Activated CD4-positive, alpha-beta memory T cell treated with anti-CD3 and anti-CD28 coated beads, Interleukin-2, amount 10 ng/mL, durations not matched to agents 7 days and 5 days (primary cell): Measurements from ENCODE around the gene ZNF831. TPM values are rescaled to one million over a fixed set of nuclear protein-coding genes. Genes with fewer than 3 reads are reported as not detected.

ENCODE experiments used
- CTCF ChIA-PET: fragments of 350-600 bp; sonication (Branson Sonifier 250); formaldehyde crosslinking; loops from one replicate; lab custom pipeline; 2021; ENCODE audit warnings: antibody characterized with exemption, inconsistent platforms; lab: Charles Lee
- POLR2A ChIA-PET: fragments of 350-600 bp; sonication (Branson Sonifier 250); formaldehyde crosslinking; loops from one replicate; lab custom pipeline; 2021; ENCODE audit warnings: antibody characterized with exemption; lab: Charles Lee
- DNase-seq: peaks from one replicate; pipeline ENCODE4 v3.0.0-alpha.2; 2020
- H3K27ac Mint-ChIP-seq: one replicate; pipeline ENCODE4 v1.8.0; 2021; ENCODE audit warnings: mild to moderate bottlenecking, mixed read lengths
- H3K27me3 Mint-ChIP-seq: one replicate; pipeline ENCODE4 v1.8.0; 2021; ENCODE audit warnings: mixed read lengths
- H3K36me3 Mint-ChIP-seq: one replicate; pipeline ENCODE4 v1.8.0; 2021; ENCODE audit warnings: low read depth, mixed read lengths
- H3K4me1 Mint-ChIP-seq: one replicate; pipeline ENCODE4 v1.8.0; 2021; ENCODE audit warnings: mixed read lengths
- H3K4me3 Mint-ChIP-seq: one replicate; pipeline ENCODE4 v1.8.0; 2021; ENCODE audit warnings: mild to moderate bottlenecking, mixed read lengths
- H3K9me3 Mint-ChIP-seq: one replicate; pipeline ENCODE4 v1.8.0; 2021; ENCODE audit warnings: mixed read lengths
- total RNA-seq, 2 experiments: library from RNA; stranded (reverse); gene quantifications; one replicate each; pipeline ENCODE4 v1.2.3, GENCODE V29; 2021

Gene ZNF831
- total RNA-seq, 2 experiments from 2014 or later: 12.1 to 12.7 TPM

GRCh38 chr20:59125332-59125731, 38.3 kb upstream of the ZNF831 start:
- Mint-ChIP-seq H3K4me3 (no peak overlapping the region), H3K27ac (no peak overlapping the region), H3K9me3 (peaks cover 10% of the 10 kb centered on the region), H3K36me3 (peaks cover 4% of the 10 kb centered on the region), H3K4me1 (peaks cover 38% of the 10 kb centered on the region), H3K27me3 (peaks cover 2% of the 10 kb centered on the region)
- ChIA-PET CTCF (no interaction called here), POLR2A (interaction anchor here (1.2 kb wide), 1 partner anchor 39 kb away, joined by 3 read pairs; the partner anchor contains the start of gene ZNF831)
- no peak for DNase-seq

GRCh38 chr20:59125836-59126235, 37.8 kb upstream of the ZNF831 start:
- Mint-ChIP-seq H3K27me3 (peaks cover 2% of the 10 kb centered on the region), H3K9me3 (peaks cover 10% of the 10 kb centered on the region), H3K4me3 (no peak overlapping the region), H3K36me3 (peaks cover 4% of the 10 kb centered on the region), H3K27ac (no peak overlapping the region), H3K4me1 (peaks cover 33% of the 10 kb centered on the region)
- DNase-seq: no peak
- ChIA-PET POLR2A (interaction anchor here (1.2 kb wide), 1 partner anchor 38 kb away, joined by 3 read pairs; the partner anchor contains the start of gene ZNF831), CTCF (no interaction called here)

GRCh38 chr20:59127839-59128238, 35.8 kb upstream of the ZNF831 start:
- POLR2A ChIA-PET: no interaction called here
- Mint-ChIP-seq H3K36me3 (no peaks in the 10 kb centered on the region), H3K27me3 (no peaks in the 10 kb centered on the region), H3K4me3 (no peak overlapping the region), H3K27ac (no peak overlapping the region), H3K4me1 (peaks cover 13% of the 10 kb centered on the region), H3K9me3 (no peaks in the 10 kb centered on the region)
- DNase-seq: no peak
- CTCF ChIA-PET: no interaction called here

- no peak for DNase-seq
- H3K4me1 Mint-ChIP-seq: no peaks in the 10 kb centered on the region
- ChIA-PET POLR2A (no interaction called here), CTCF (no interaction called here)
- H3K36me3 Mint-ChIP-seq: no peaks in the 10 kb centered on the region
- no peak overlapping the region for H3K4me3 Mint-ChIP-seq
- no peaks in the 10 kb centered on the region for H3K9me3 Mint-ChIP-seq
- peaks cover 6% of the 10 kb centered on the region for H3K27me3 Mint-ChIP-seq
- H3K27ac Mint-ChIP-seq: no peak overlapping the region
These were observed 31.9 kb upstream of the ZNF831 start for GRCh38 chr20:59131551-59132285.

- no peak overlapping the region for H3K27ac Mint-ChIP-seq
- DNase-seq: no peak
- H3K9me3 Mint-ChIP-seq: no peaks in the 10 kb centered on the region
- H3K4me3 Mint-ChIP-seq: no peak overlapping the region
- no peaks in the 10 kb centered on the region for H3K36me3 Mint-ChIP-seq
- ChIA-PET POLR2A (no interaction called here), CTCF (no interaction called here)
- H3K4me1 Mint-ChIP-seq: no peaks in the 10 kb centered on the region
- peaks cover 6% of the 10 kb centered on the region for H3K27me3 Mint-ChIP-seq
These were observed 29.4 kb upstream of the ZNF831 start for GRCh38 chr20:59134182-59134581.

GRCh38 chr20:59135093-59135492, 28.5 kb upstream of the ZNF831 start:
- no peak for DNase-seq
- no peak overlapping the region for H3K27ac Mint-ChIP-seq
- ChIA-PET POLR2A (interaction anchor here (0.7 to 1.7 kb wide), 2 partner anchors 12 to 38 kb away, joined by 3 to 6 read pairs; no protein-coding TSS in a partner anchor), CTCF (no interaction called here)
- no peaks in the 10 kb centered on the region for H3K36me3 Mint-ChIP-seq
- peaks cover 1% of the 10 kb centered on the region for H3K4me1 Mint-ChIP-seq
- H3K4me3 Mint-ChIP-seq: no peak overlapping the region
- H3K27me3 Mint-ChIP-seq: peaks cover 6% of the 10 kb centered on the region
- H3K9me3 Mint-ChIP-seq: no peaks in the 10 kb centered on the region

GRCh38 chr20:59136027-59136426, 27.6 kb upstream of the ZNF831 start:
- Mint-ChIP-seq H3K27me3 (peaks cover 6% of the 10 kb centered on the region), H3K36me3 (no peaks in the 10 kb centered on the region), H3K9me3 (no peaks in the 10 kb centered on the region), H3K27ac (no peak overlapping the region), H3K4me3 (no peak overlapping the region), H3K4me1 (peaks cover 7% of the 10 kb centered on the region)
- CTCF ChIA-PET: interaction anchor here (1.1 kb wide), 1 partner anchor 324 kb away, joined by 3 read pairs; no protein-coding TSS in a partner anchor
- POLR2A ChIA-PET: interaction anchor here (0.7 to 1.7 kb wide), 4 partner anchors 10 to 37 kb away, joined by 3 to 6 read pairs (median 3); no protein-coding TSS in a partner anchor
- no peak for DNase-seq

GRCh38 chr20:59137532-59137931, 26.1 kb upstream of the ZNF831 start:
- Mint-ChIP-seq H3K4me3 (no peak overlapping the region), H3K27me3 (peaks cover 8% of the 10 kb centered on the region), H3K36me3 (no peaks in the 10 kb centered on the region), H3K4me1 (peaks cover 7% of the 10 kb centered on the region), H3K9me3 (no peaks in the 10 kb centered on the region), H3K27ac (no peak overlapping the region)
- POLR2A ChIA-PET: no interaction called here
- DNase-seq: no peak
- CTCF ChIA-PET: no interaction called here

- DNase-seq: no peak
- peaks cover 7% of the 10 kb centered on the region for H3K4me1 Mint-ChIP-seq
- H3K9me3 Mint-ChIP-seq: no peaks in the 10 kb centered on the region
- POLR2A ChIA-PET: no interaction called here
- peaks cover 8% of the 10 kb centered on the region for H3K27me3 Mint-ChIP-seq
- H3K27ac Mint-ChIP-seq: no peak overlapping the region
- no peaks in the 10 kb centered on the region for H3K36me3 Mint-ChIP-seq
- CTCF ChIA-PET: no interaction called here
- no peak overlapping the region for H3K4me3 Mint-ChIP-seq
These were observed 25.4 kb upstream of the ZNF831 start for GRCh38 chr20:59138114-59138748.

- Mint-ChIP-seq H3K27ac (no peak overlapping the region), H3K4me3 (no peak overlapping the region), H3K4me1 (peaks cover 19% of the 10 kb centered on the region), H3K9me3 (no peaks in the 10 kb centered on the region), H3K36me3 (no peaks in the 10 kb centered on the region), H3K27me3 (peaks cover 8% of the 10 kb centered on the region)
- no peak for DNase-seq
- ChIA-PET CTCF (no interaction called here), POLR2A (no interaction called here)
These were observed 23.6 kb upstream of the ZNF831 start for GRCh38 chr20:59139998-59140397.

- no peaks in the 10 kb centered on the region for H3K36me3 Mint-ChIP-seq
- no peaks in the 10 kb centered on the region for H3K9me3 Mint-ChIP-seq
- H3K4me3 Mint-ChIP-seq: no peak overlapping the region
- DNase-seq: no peak
- H3K4me1 Mint-ChIP-seq: peaks cover 39% of the 10 kb centered on the region
- ChIA-PET CTCF (interaction anchor here (0.5 kb wide), 1 partner anchor 47 kb away, joined by 3 read pairs; no protein-coding TSS in a partner anchor), POLR2A (interaction anchor here (1.3 kb wide), 1 partner anchor 22 kb away, joined by 3 read pairs; the partner anchor contains the start of gene ZNF831)
- H3K27ac Mint-ChIP-seq: no peak overlapping the region
- peaks cover 1% of the 10 kb centered on the region for H3K27me3 Mint-ChIP-seq
These were observed 21.6 kb upstream of the ZNF831 start for GRCh38 chr20:59141818-59142581.

GRCh38 chr20:59143326-59143725, 20.3 kb upstream of the ZNF831 start:
- ChIA-PET POLR2A (interaction anchor here (1.3 kb wide), 1 partner anchor 22 kb away, joined by 4 read pairs; no protein-coding TSS in a partner anchor), CTCF (interaction anchor here (0.7 kb wide), 1 partner anchor 15 kb away, joined by 3 read pairs; no protein-coding TSS in a partner anchor)
- H3K4me1 Mint-ChIP-seq: peaks cover 52% of the 10 kb centered on the region

More at GRCh38 chr20:59143326-59143725, 20.3 kb upstream of the ZNF831 start:
- Mint-ChIP-seq H3K27me3 (peaks cover 1% of the 10 kb centered on the region), H3K36me3 (peaks cover 8% of the 10 kb centered on the region), H3K4me3 (no peak overlapping the region), H3K9me3 (no peaks in the 10 kb centered on the region), H3K27ac (no peak overlapping the region)
- no peak for DNase-seq
